OCI-M2 (cell line): ENCODE data around the gene PDGFB.

Experiments
- DNase-seq: peaks from one replicate; lab custom pipeline; 2025; ENCODE audit not compliant: unreplicated experiment; lab: John Stamatoyannopoulos, UW

PDGFB gene

GRCh38 chr22:39277142-39277607, 32.4 kb upstream of the PDGFB start:
- DNase-seq = no peak

DNA sequence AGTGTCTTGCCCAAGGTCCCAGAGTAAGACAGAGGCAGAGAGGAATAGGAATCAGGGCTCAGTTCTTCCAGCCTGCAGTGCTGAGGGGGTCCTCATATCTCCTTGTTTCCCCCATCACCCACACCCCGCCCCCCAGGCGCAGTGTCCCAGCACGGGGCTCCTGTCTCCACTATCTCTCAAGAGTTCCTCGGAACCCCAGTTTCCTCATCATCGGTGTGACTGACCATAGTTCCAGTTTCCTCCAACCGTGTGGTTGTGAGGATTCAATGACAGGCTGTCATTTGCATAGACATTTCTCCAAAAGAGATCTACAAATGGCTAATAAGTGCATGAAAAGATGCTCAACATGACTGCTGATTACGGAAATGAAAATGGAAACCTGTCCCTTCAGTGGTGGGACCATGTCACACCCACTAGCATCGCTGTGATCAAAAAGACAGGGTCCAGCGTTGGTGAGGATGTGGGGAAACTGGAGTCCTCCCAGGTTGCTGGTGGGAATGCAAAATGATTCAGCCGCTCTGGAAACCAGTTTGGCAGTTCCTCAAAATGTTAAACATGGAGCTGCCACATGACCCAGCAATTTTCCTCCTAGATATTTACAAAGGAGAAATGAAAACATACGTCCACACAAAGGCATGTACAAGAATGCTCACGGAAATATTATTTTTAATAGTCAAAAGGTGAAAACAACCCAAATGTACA, 31.8 kb upstream of the PDGFB start:
- DNase-seq = no peak

- DNase-seq = no peak
These were observed 31.1 kb upstream of the PDGFB start for GRCh38 chr22:39275814-39276439.

GRCh38 chr22:39273950-39274887, 29.4 kb upstream of the PDGFB start:
- DNase-seq = no peak

- no peak for DNase-seq
These were observed 26.0 kb upstream of the PDGFB start for GRCh38 chr22:39270792-39271191.

DNA sequence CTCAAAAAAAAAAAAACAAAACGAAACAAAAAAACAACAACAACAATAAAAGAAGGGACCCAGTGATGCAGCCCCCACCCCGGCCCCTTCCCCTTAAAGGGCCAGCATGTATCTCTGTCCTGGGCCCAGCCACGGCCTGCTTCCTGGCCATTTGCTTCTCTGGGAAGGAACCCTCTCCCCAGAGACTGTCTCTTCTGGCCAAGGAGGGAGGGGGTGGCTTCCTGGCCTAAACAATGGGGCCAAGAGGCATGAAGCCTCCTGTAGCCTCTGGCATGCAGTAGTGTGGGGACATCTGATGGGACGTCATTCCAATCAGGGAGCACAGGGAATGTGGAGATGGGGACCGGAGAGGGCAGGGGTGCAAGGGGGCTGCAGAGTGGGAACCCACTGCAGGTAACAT, 25.5 kb upstream of the PDGFB start:
- DNase-seq = no peak

DNA sequence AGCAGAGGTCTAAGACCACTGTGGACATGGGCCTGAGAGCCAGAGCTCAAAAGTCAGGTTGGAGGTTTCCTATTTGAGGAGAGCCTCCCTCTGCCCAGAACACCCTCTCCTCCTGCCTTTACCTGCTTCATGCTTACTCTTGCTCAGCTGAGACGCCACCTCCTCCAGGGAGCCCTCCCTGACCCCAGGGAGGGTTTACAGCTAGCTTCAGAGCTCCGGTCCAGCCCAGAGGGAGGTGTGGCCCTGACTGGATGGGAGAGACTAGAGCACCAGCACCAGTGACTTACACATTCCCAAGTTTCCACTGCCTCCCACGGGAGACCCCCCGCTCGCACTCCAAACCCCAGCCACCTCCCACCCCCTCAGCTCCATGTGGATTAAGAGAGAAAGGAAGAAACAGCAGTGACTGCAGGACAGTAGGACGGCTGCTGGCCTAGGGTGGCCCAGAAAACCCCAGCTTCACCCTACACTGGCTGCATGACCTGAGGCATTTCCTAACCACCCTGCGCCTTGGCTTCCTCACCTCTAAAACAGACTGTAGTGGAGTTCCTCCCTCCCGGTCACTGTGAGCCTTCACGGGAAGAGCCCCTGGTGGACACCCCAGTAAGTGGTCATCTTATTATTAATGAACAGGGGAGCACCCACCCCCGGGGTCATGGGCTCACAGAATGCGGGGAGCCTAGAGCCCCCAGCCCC, 24.5 kb upstream of the PDGFB start:
- no peak for DNase-seq

- no peak for DNase-seq
These were observed 23.9 kb upstream of the PDGFB start for GRCh38 chr22:39268645-39269044.

DNA sequence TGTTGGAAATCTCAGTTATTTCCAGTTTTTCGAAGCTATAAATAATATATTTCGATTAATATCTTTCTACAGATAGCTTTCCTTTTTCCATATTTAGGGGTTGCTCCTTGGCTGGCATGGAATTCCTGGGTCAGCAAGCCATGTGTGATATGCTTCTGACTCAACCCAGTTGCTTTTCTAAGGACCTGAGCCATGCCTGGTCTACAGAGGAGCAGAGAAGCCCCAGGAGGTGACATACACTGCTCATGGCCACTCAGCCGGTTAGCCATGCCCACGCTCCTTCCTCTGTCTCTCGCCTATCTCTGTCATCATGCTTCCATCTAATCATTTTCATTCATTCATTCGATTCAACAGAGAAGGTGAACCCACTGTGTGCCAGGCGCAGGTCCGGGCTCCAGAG, 23.2 kb upstream of the PDGFB start:
- DNase-seq = no peak

- no peak for DNase-seq
These were observed 21.7 kb upstream of the PDGFB start for GRCh38 chr22:39266398-39267030.

DNA sequence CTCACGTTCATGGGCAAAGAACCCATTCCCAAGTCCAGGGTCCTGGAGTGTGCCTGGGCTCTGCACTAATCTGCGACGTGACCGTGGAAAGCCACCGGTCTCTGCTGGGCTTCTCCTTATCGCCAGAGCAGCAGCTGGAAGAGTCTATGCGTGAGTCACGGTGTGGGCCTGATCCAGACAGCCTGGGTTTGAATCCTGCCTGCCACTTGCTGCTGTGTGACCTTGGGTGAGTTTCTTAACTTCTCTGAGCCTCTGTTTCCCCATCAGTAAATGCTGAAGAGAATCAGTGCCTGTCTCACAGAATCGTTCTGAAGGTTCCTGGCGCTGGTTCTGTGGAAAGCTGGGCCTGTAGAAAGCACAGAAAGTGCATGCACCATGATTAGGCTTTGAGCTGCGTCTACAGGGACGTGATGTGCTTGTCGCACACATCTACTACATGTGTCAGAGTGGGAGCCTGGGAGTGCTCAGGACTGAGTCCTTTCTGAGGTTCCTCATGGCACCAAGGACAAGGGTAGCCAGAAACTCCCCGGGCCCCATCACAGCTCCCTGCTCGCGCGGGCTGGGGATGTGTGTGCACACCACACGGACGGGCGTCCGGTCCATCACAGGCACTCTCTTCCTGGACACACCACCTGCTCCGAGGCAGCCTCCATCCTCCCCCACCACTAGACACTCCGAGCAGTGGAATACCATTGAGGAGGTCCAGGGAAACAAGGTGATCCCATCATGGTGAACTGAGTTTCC, 20.5 kb upstream of the PDGFB start:
- no peak for DNase-seq

DNA sequence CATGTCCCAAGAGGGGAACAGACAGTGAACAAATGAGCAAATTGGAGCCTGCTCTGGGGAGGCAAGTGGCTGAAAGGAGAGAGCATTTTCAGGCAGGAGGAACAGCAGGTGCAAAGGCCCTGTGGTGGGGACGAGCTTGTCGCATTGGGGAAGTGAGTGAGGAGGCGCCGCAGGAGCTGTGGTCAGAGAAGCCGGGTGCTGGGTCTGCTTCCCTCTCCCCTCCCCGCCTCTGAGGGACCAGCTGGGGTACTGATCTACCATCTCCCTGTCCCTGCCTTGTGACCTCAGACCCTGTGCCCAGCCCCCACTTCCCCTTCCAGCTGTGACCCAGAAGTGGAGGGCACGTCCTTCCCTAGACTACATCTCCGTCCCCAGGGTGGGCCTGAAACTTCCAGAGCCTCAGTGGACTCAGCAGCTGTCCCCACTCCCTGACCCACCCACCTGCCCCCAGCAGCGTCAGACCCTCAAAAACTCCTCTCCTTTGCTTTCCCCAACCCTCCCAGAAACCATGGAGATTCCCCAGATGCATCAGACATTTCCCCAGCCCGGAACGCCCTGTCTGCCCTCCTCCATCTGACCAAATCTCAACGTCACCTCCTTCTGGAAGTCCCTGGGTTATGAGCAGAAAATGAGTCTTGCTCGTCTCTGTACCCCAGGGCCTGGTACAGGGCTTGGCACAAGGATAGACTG, 19.7 kb upstream of the PDGFB start:
- no peak for DNase-seq

DNA sequence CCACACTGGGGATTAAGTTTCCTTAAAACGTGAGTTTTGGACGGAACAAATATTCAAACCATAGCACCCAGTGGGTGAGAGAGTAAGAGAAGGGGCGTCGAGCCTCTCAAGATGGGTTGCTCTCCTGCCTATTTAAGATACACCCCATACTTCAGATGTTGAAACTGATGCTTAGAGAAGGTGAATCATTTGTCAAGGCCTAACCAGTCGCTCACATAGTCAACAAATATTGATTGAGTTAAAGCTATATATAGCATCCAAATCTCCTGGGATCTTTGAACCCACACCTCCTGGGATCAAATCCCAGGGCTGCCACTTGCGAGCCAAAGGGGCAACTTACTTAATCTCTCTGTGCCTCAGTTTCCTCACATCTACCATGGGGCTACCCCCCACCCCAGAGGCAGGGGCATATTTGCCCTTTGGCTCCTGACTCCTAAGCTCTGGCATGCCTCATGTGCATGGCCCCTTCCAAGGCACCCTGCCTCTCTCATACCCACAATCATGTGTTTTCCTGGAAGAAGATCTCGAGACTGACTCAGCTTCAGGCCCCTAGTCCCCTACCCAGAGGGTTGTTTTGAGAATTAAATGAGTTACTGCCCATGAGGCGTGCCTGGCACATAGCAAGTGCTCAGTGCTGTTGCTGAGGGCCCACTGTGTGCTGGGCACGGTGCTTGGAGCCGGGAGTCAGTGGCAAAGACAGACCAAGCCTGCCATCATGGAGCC, 19.0 kb upstream of the PDGFB start:
- no peak for DNase-seq

- no peak for DNase-seq
These were observed 14.9 kb upstream of the PDGFB start for GRCh38 chr22:39259666-39260065.

- no peak for DNase-seq
These were observed 13.2 kb upstream of the PDGFB start for GRCh38 chr22:39257901-39258475.

DNA sequence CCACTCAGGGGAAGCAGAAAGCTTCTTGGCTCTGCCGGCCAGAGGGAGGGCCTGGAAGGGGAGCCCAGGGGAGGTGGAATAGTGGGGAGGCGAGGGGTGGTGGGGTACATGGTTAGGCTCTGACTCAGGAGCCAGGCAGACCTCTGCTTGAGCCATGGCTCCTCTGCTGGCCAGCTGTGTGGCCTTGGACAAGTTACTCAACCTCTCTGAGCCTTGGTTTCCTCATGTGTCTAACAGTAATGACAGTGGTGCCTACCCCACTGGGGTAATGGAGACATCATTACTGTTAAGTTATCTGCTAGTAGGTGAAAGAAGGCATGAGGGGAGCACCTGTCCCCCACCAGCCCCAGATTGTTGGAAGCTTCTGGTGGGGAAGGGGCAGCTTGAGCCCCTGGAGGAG, 12.2 kb upstream of the PDGFB start:
- DNase-seq = no peak

GRCh38 chr22:39256186-39256552, 11.4 kb upstream of the PDGFB start:
- DNase-seq = no peak

DNA sequence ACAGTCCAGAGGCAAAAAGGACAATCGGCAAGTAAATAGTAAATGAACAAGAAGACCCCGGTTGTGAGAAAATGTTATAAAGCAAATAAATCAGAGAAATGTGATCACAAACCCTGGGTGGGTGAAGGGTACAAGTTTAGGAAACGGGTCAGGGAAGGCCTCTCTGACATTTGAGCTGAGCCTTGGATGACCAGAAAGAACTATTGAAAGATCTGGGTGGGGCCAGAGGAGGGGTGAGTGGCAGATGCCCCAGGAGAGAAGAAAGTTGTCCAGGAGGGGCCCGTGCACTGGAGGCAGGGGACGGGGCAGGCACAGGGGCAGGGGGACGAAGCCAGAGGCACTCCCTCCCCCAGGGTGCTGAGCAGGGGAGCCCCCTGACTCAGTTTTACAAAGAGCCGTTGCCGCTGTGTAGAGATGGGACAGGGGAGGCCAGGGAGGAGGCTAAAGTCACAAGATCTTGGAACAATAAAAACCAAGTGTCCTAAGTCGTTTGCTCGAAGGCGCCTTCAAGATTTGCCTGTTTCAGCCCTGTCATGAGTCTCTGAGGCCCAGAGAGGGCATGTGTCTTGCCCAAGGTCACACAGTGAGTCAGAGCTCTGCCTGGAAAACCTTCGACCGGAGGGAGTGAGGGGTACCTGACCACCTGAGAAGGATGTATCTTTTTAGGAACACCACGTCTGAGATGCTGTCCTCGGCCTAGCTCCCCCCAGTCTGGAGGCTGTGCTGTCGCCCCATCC, 10.8 kb upstream of the PDGFB start:
- no peak for DNase-seq
